HepG2 (cell line): Measurements from ENCODE around the gene HSD3B7. TPM values are rescaled to one million over a fixed set of nuclear protein-coding genes. Genes with fewer than 3 reads are reported as not detected.

Experiments
- GATA4 ChIP-seq: sonication (generic); IDR thresholded peaks from 2 replicates; pipeline ENCODE4 v1.6.1; 2016; ENCODE audit warnings: antibody characterized with exemption, low read depth, borderline replicate concordance
- HNF4A ChIP-seq: sonication (generic); formaldehyde crosslinking; IDR thresholded peaks from 2 replicates; pipeline ENCODE4 v1.4.0; 2020; ENCODE audit warnings: missing genetic modification reagents
- KAT8 ChIP-seq: IDR thresholded peaks from 2 replicates; pipeline ENCODE4 v1.6.1; 2016; ENCODE audit warnings: missing genetic modification reagents, missing compliant biosample characterization
- KLF15 ChIP-seq: sonication (generic); formaldehyde crosslinking; IDR thresholded peaks from 2 replicates; pipeline ENCODE4 v1.8.1; 2023; ENCODE audit warnings: borderline replicate concordance, mild to moderate bottlenecking, inconsistent platforms, missing genetic modification reagents, mixed read lengths
- MEIS2 ChIP-seq: sonication (generic); formaldehyde crosslinking; IDR thresholded peaks from 2 replicates; pipeline ENCODE4 v1.9.0; 2021; ENCODE audit warnings: mild to moderate bottlenecking, missing genetic modification reagents
- RARA ChIP-seq: IDR thresholded peaks from 2 replicates; pipeline ENCODE4 v1.6.1; 2016; ENCODE audit warnings: missing genetic modification reagents, missing compliant biosample characterization
- RBM22 ChIP-seq: fragments of 200-400 bp; formaldehyde crosslinking; optimal IDR thresholded peaks from 2 replicates; pipeline ENCODE3; 2017; ENCODE audit warnings: mild to moderate bottlenecking, low read length, moderate library complexity
- TP53 ChIP-seq: sonication (generic); formaldehyde crosslinking; conservative IDR thresholded peaks from 2 replicates; pipeline ENCODE4 v1.4.0; 2020; ENCODE audit warnings: missing genetic modification reagents
- U2AF1 ChIP-seq: fragments of 200-400 bp; formaldehyde crosslinking; optimal IDR thresholded peaks from 2 replicates; pipeline ENCODE3; 2017; ENCODE audit warnings: mild to moderate bottlenecking, low read depth, low read length
- ZNF251 ChIP-seq: sonication (generic); formaldehyde crosslinking; IDR thresholded peaks from 2 replicates; pipeline ENCODE4 v1.9.0; 2021; ENCODE audit warnings: mild to moderate bottlenecking, missing genetic modification reagents
- ZNF501 ChIP-seq: sonication (generic); formaldehyde crosslinking; IDR thresholded peaks from 2 replicates; pipeline ENCODE4 v1.5.1; 2020; ENCODE audit warnings: mild to moderate bottlenecking, moderate library complexity, missing genetic modification reagents
- ZSCAN22 ChIP-seq: sonication (generic); formaldehyde crosslinking; IDR thresholded peaks from 2 replicates; pipeline ENCODE4 v1.4.0; 2020; ENCODE audit warnings: mild to moderate bottlenecking, missing genetic modification reagents
- polyA plus RNA-seq, 8 experiments: library from polyadenylated mRNA; depleted of rRNA in 3 of 8; stranded (reverse) in 7 of 8; unstranded in 1 of 8; fragments of >200 nt; fragmentation: Illumina TruSeq in 4 of 8; extraction: Trizol in 4 of 8; gene quantifications; 2 replicates each; pipeline versions ENCODE4 v1.2.1 to v1.2.3, GENCODE V29; 2011 to 2016; ENCODE audit warnings: low read depth in 4 of 8, missing spikeins in 1 of 8, mixed read lengths in 1 of 8; ENCODE audit not compliant: insufficient read depth in 1 of 8
- total RNA-seq, 5 experiments: library from RNA; depleted of rRNA; stranded (reverse); fragments of >200 nt; fragmentation: Illumina TruSeq; extraction: Trizol; gene quantifications; 2 replicates each; pipeline ENCODE4 v1.2.3, GENCODE V29; 2016; ENCODE audit warnings: low read depth in 1 of 5
- TF ChIP-seq, protein P1 (sequence below): sonication (generic); formaldehyde crosslinking; IDR thresholded peaks from 2 replicates; pipeline ENCODE4 v1.4.0; 2020; ENCODE audit warnings: missing genetic modification reagents, borderline replicate concordance
- TF ChIP-seq, protein P2 (sequence below): sonication (generic); formaldehyde crosslinking; IDR thresholded peaks from 2 replicates; pipeline ENCODE4 v1.8.0; 2023; ENCODE audit warnings: mild to moderate bottlenecking, missing genetic modification reagents
- TF ChIP-seq, protein P3 (sequence below): sonication (generic); formaldehyde crosslinking; IDR thresholded peaks from 2 replicates; pipeline ENCODE4 v1.5.1; 2020; ENCODE audit warnings: mild to moderate bottlenecking, missing genetic modification reagents, moderate library complexity
- TF ChIP-seq, protein P4 (sequence below): sonication (generic); formaldehyde crosslinking; IDR thresholded peaks from 2 replicates; pipeline ENCODE4 v1.8.0; 2022; ENCODE audit warnings: missing genetic modification reagents, mild to moderate bottlenecking, moderate library complexity, borderline replicate concordance

The HSD3B7 gene
- total and polyA plus RNA-seq, 2 of the 13 experiments (the other 11 are each of a cell fraction or from before 2014, with no cell fraction given): 32.9 to 69.7 TPM

DNA sequence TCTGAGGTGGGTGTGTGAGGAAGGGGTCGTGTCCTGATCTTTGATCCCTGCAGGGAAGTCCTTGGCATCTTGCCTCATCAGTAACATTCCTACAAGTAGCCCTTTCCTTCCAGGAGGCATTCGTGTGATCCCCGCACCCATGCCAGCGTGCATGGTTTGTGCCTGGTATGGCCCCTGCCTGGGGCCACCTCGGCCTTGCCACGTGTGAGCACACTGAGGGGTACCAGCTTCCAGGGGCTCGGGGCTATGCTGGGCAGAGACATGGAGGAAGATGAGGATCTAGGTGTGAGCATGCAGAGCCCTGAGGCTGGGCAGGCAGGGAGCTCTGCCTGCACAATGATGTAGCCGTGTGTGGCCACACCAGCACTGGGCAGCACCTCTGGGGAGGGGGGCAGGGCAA, 6.0 kb downstream of the HSD3B7 start (continued):
- TF ChIP-seq, protein P1, sequence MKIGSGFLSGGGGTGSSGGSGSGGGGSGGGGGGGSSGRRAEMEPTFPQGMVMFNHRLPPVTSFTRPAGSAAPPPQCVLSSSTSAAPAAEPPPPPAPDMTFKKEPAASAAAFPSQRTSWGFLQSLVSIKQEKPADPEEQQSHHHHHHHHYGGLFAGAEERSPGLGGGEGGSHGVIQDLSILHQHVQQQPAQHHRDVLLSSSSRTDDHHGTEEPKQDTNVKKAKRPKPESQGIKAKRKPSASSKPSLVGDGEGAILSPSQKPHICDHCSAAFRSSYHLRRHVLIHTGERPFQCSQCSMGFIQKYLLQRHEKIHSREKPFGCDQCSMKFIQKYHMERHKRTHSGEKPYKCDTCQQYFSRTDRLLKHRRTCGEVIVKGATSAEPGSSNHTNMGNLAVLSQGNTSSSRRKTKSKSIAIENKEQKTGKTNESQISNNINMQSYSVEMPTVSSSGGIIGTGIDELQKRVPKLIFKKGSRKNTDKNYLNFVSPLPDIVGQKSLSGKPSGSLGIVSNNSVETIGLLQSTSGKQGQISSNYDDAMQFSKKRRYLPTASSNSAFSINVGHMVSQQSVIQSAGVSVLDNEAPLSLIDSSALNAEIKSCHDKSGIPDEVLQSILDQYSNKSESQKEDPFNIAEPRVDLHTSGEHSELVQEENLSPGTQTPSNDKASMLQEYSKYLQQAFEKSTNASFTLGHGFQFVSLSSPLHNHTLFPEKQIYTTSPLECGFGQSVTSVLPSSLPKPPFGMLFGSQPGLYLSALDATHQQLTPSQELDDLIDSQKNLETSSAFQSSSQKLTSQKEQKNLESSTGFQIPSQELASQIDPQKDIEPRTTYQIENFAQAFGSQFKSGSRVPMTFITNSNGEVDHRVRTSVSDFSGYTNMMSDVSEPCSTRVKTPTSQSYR (CRISPR knock-in tag): 0 out of 2 replicates have a peak, but pooled peaks have one; percentile 14
- TF ChIP-seq, protein P2, sequence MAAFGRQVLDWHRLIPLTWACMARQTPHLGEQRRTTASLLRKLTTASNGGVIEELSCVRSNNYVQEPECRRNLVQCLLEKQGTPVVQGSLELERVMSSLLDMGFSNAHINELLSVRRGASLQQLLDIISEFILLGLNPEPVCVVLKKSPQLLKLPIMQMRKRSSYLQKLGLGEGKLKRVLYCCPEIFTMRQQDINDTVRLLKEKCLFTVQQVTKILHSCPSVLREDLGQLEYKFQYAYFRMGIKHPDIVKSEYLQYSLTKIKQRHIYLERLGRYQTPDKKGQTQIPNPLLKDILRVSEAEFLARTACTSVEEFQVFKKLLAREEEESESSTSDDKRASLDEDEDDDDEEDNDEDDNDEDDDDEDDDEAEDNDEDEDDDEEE: no peak
- TF ChIP-seq, protein P3, sequence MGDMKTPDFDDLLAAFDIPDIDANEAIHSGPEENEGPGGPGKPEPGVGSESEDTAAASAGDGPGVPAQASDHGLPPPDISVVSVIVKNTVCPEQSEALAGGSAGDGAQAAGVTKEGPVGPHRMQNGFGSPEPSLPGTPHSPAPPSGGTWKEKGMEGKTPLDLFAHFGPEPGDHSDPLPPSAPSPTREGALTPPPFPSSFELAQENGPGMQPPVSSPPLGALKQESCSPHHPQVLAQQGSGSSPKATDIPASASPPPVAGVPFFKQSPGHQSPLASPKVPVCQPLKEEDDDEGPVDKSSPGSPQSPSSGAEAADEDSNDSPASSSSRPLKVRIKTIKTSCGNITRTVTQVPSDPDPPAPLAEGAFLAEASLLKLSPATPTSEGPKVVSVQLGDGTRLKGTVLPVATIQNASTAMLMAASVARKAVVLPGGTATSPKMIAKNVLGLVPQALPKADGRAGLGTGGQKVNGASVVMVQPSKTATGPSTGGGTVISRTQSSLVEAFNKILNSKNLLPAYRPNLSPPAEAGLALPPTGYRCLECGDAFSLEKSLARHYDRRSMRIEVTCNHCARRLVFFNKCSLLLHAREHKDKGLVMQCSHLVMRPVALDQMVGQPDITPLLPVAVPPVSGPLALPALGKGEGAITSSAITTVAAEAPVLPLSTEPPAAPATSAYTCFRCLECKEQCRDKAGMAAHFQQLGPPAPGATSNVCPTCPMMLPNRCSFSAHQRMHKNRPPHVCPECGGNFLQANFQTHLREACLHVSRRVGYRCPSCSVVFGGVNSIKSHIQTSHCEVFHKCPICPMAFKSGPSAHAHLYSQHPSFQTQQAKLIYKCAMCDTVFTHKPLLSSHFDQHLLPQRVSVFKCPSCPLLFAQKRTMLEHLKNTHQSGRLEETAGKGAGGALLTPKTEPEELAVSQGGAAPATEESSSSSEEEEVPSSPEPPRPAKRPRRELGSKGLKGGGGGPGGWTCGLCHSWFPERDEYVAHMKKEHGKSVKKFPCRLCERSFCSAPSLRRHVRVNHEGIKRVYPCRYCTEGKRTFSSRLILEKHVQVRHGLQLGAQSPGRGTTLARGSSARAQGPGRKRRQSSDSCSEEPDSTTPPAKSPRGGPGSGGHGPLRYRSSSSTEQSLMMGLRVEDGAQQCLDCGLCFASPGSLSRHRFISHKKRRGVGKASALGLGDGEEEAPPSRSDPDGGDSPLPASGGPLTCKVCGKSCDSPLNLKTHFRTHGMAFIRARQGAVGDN (CRISPR knock-in tag): peak; percentile 46; the same call in 1 of the 2 replicates
- TF ChIP-seq U2AF1 (no peak), GATA4 (no peak), ZNF251 (CRISPR knock-in tag) (0 out of 2 replicates have a peak, but pooled peaks have one; percentile 12), ZSCAN22 (CRISPR knock-in tag) (no peak), HNF4A (peak; percentile 13; the same call in 1 of the 2 replicates), RBM22 (no peak), KLF15 (CRISPR knock-in tag) (no peak), MEIS2 (CRISPR knock-in tag) (no peak), KAT8 (CRISPR knock-in tag) (no peak), RARA (no peak), ZNF501 (CRISPR knock-in tag) (no peak), TP53 (CRISPR knock-in tag) (no peak)
- TF ChIP-seq, protein P4, sequence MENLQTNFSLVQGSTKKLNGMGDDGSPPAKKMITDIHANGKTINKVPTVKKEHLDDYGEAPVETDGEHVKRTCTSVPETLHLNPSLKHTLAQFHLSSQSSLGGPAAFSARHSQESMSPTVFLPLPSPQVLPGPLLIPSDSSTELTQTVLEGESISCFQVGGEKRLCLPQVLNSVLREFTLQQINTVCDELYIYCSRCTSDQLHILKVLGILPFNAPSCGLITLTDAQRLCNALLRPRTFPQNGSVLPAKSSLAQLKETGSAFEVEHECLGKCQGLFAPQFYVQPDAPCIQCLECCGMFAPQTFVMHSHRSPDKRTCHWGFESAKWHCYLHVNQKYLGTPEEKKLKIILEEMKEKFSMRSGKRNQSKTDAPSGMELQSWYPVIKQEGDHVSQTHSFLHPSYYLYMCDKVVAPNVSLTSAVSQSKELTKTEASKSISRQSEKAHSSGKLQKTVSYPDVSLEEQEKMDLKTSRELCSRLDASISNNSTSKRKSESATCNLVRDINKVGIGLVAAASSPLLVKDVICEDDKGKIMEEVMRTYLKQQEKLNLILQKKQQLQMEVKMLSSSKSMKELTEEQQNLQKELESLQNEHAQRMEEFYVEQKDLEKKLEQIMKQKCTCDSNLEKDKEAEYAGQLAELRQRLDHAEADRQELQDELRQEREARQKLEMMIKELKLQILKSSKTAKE: no peak
